ENCODE measurements around the gene CDC42SE2.
"Not testable (repeated sequence)": the region's sequence is repeated elsewhere in the genome, so short reads cannot be mapped to it uniquely, and the experiment has no call there.

The CDC42SE2 gene

DNA sequence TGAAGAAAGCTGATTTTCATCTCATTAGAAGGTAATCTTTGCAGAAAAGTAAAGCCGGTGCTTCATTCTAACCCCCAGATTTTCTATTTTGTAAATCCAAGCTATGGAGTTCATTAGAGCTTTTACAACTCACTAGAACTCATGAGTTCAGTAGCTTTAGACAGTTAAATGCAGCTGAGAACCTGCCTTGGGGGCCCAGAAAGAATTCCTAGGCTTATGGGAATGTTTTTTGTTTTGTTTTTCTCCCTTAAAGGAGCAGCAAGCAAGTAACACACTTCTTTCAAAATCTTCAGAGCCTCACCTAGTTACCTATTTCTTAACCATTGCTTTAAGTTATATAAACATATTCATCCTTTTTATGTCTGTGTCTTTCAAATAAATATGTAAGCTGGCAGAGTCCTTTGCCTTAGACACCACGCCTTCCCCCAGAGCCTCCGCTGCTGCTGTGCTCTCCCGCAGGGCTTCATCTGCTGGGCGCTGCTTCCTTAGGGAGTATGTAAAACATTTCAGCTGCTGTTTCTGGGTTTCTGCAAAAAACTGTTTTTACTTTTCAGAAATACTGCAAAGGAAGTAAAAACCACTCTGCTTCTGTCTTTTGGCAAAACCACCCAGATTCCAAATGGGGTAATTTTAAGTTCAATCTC lies 132.9 kb downstream of the CDC42SE2 start:
- no peak for DNase-seq

GRCh38 chr5:131399007-131399406 lies 135.2 kb downstream of the CDC42SE2 start:
- not testable (repeated sequence) for DNase-seq

GRCh38 chr5:131400585-131400984 lies 136.7 kb downstream of the CDC42SE2 start:
- no peak for DNase-seq

- DNase-seq, result no peak
Observed at GRCh38 chr5:131405674-131406073, 141.8 kb downstream of the CDC42SE2 start.

DNA sequence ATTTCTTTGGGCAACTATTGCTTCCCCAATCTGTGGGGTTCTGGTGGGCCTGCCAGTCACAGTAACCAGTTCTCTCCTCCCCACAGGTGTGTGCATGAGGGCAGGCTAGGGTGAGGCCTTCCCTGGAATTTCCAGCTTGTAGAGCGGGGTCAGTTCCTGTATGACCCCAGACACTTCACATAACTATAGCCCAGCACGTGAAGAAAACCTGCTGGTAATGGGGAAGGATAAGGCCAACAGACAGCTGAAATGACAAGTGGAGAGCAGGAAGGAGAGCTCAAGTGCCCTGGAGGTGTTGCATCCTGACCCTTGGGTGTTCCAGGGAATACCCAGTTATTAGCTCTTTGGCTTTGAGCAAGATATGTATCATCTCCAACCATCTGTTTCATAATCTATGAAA lies 142.2 kb downstream of the CDC42SE2 start:
- DNase-seq, result no peak

GRCh38 chr5:131406975-131407638 lies 143.3 kb downstream of the CDC42SE2 start:
- DNase-seq, result no peak

GRCh38 chr5:131413605-131414559 lies 150.0 kb downstream of the CDC42SE2 start:
- DNase-seq, result no peak

GRCh38 chr5:131416729-131417128 lies 152.9 kb downstream of the CDC42SE2 start:
- no peak for DNase-seq

DNA sequence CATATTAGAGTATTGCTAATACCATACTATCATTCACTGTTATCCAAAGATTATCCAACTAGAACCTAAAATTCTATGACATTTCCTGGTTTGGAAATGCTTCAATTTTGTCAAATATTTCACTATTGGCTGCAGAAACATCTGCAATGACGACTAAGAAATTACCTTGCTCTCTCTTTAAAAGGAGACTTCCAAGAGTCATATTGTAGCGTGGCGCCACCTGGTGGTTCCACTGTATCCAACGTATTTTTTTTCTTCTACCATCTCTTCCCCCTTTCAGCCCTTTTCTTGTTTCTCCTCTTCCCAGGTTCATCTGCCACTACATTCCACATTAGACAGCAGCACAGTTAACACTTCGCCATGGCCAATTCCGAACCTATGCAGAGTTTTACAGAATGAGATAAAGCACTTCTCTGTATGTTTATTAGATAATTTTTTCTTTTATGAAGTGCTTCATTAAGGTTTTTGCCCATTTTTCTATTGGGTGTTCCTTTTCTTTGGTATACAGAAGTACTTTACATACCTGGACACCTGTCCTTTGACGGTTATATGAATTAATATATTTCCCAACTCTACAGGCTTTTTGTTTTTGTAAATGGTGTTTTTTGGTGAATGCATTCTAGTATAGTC lies 153.5 kb downstream of the CDC42SE2 start:
- peak; percentile 52 to 65 for DNase-seq

DNA sequence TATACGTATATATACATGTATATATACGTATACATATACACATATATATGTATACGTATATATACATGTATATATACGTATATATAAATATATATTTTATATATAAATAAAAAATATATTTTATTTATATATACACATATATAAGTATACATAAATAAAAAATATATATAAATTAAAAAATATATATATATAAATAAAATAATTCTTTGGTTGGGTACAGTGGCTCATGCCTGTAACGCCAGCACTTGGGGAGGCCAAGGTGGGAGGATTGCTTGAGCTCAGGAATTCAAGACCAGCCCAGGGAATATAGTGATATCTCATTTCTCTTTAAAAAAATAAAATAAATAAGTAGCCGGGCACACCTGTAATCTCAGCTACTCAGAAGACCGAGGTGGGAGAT lies 155.0 kb downstream of the CDC42SE2 start:
- DNase-seq, result no peak

- DNase-seq, result no peak
Observed at GRCh38 chr5:131419877-131420276, 156.0 kb downstream of the CDC42SE2 start.

GRCh38 chr5:131423056-131423455 lies 159.2 kb downstream of the CDC42SE2 start:
- peak in 1 of 2 experiments; percentile 22 for DNase-seq

DNA sequence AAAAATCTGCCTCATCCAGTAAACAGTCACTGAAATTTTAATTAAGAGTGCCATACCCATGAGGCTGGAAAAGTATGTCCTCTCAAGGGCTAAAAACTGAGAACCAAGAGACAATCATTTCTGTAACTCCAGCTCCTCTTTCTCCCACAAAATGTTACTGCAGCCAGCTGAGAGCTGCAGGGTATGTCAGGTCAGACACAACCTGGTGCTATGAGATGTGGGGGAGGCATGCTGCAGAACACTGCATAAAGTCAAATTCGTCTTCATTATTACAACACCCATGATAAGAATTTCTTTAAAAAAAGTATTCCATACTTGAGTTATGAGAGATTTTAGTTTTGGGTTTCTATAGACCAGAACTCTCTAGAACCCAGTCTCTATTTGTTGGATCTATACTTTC lies 162.2 kb downstream of the CDC42SE2 start:
- DNase-seq, result no peak

- DNase-seq, result no peak
Observed at GRCh38 chr5:131430794-131431193, 166.9 kb downstream of the CDC42SE2 start.

GRCh38 chr5:131431794-131432193 lies 167.9 kb downstream of the CDC42SE2 start:
- no peak for DNase-seq

DNA sequence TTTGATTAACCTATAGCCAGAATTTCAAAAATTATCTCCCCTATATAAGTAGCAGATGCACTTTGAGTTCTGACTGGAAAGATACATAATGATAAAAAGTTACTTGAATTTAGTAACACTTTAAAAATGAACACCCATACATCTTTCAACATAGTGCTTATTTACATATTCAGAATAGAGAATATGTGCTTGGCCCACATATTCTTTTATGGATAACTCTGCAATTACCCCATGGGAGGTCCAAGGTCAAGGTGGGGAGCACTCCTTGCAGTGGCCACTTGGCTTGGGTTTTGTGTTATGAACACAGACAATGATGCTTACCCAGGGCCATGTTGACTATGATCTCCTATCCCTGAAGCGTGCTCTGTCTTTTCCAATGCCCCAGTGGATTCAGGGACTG lies 169.3 kb downstream of the CDC42SE2 start:
- DNase-seq, result no peak

DNA sequence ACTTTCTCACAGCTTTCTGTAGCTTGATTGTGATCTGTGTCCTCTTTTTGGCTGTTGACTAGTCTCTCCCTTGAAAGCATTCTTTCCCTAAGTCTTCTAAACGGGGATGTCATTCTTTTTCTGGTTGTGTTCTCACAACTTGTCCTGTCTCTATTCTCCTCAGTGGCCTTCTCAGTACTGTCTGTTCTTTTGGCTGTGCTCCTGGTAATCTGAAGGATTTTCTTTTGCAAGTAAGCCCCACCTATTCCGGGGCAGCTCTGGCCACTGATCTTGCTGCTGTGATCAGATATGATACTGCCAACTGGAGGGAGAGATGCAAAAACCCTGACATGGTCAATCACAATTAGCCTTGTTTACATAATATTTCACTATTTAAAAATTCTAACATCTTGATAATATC lies 172.2 kb downstream of the CDC42SE2 start:
- DNase-seq, result no peak

DNA sequence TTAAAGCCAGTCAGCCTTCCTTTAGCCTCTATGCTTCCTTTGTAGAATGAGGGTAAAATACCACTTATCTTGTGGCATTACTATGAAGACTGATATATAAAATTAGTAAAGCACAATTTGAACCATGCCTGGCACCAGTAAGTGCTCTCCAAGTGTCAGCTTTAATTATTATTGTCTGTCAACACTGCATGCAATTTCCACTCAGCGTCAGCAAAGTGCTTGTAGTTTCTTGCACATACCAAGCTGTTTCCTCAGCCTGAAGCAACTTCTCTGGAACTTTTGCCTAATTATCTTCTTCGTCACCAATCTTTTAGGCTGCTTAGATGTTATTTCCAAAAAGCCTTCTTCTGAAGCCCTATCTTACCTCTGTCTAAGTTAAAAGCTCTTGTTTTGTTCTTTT lies 177.3 kb downstream of the CDC42SE2 start:
- DNase-seq, result no peak
